Fibroblast of the aortic adventitia (primary cell): Measurements from ENCODE around the gene LRRC34. TPM values are rescaled to one million over a fixed set of nuclear protein-coding genes. Genes with fewer than 3 reads are reported as not detected.

Experiments
- DNase-seq: peaks from one replicate; pipeline ENCODE4 v3.0.0-alpha.2; 2010; ENCODE audit warnings: low read depth
- H3K4me3 ChIP-seq: 2 replicates; pipeline ENCODE4 v1.5.1; 2011; ENCODE audit warnings: low read depth, mild to moderate bottlenecking, control low read depth, low read length, moderate library complexity
- CTCF ChIP-seq: IDR thresholded peaks from 2 replicates; pipeline ENCODE4 v1.5.1; 2011; ENCODE audit warnings: mild to moderate bottlenecking, low read length, control low read depth, inconsistent platforms; ENCODE audit not compliant: insufficient read depth
- total RNA-seq: library from RNA; depleted of rRNA; stranded (reverse); fragments of >200 nt; gene quantifications from 2 replicates; pipeline ENCODE4 v1.2.3, GENCODE V29; 2012; ENCODE audit warnings: low replicate concordance

LRRC34 gene
- 7.4 and 15.0 TPM in 2 replicates for total RNA-seq

- DNase-seq = peak; percentile 59
- H3K4me3 ChIP-seq = peak within 1 kb of the TSS; percentile 50
- TF ChIP-seq CTCF = no peak
Measured at GRCh38 chr3:169812332-169813235, at the start of gene LRRC34, which contains the start of gene LRRIQ4. Gene LRRC34 (minus strand): TSS chr3:169812904. CDS start chr3:169812548, 356 bp downstream. Gene LRRIQ4 (plus strand): TSS chr3:169812870. CDS start chr3:169821922, 9,052 bp downstream.

GRCh38 chr3:169861871-169862270 lies 49.2 kb upstream of the LRRC34 start:
- TF ChIP-seq CTCF = no peak
- H3K4me3 ChIP-seq = no peak overlapping the region
- DNase-seq = no peak

GRCh38 chr3:169857811-169858210 lies 45.1 kb upstream of the LRRC34 start:
- H3K4me3 ChIP-seq = no peak overlapping the region
- TF ChIP-seq CTCF = no peak
- no peak for DNase-seq

GRCh38 chr3:169855514-169855913 lies 42.8 kb upstream of the LRRC34 start:
- no peak for TF ChIP-seq CTCF
- no peak for DNase-seq
- no peak overlapping the region for H3K4me3 ChIP-seq

GRCh38 chr3:169850618-169851017 lies 37.9 kb upstream of the LRRC34 start:
- no peak for TF ChIP-seq CTCF
- no peak overlapping the region for H3K4me3 ChIP-seq
- no peak for DNase-seq

GRCh38 chr3:169848741-169849140 lies 36.0 kb upstream of the LRRC34 start:
- H3K4me3 ChIP-seq = no peak overlapping the region
- no peak for TF ChIP-seq CTCF
- no peak for DNase-seq
